GM04504 (cell line): Measurements from ENCODE around the gene ARHGAP26.

Source experiments
- DNase-seq: peaks from one replicate; pipeline ENCODE4 v3.0.0-alpha.2; 2012; ENCODE audit warnings: low read depth

Gene ARHGAP26

GRCh38 chr5:142753116-142753631, 17.0 kb upstream of the ARHGAP26 start:
- DNase-seq, result no peak

- no peak for DNase-seq
Observed at GRCh38 chr5:142754031-142754430, 16.1 kb upstream of the ARHGAP26 start.

GRCh38 chr5:142756576-142756975, 13.6 kb upstream of the ARHGAP26 start:
- DNase-seq, result no peak

- no peak for DNase-seq
Observed at GRCh38 chr5:142757564-142757963, 12.6 kb upstream of the ARHGAP26 start.

- no peak for DNase-seq
Observed at GRCh38 chr5:142758062-142758795, 11.9 kb upstream of the ARHGAP26 start.

- DNase-seq, result no peak
Observed at GRCh38 chr5:142758796-142759145, 11.4 kb upstream of the ARHGAP26 start.

- no peak for DNase-seq
Observed at GRCh38 chr5:142763701-142764100, 6.5 kb upstream of the ARHGAP26 start.

- no peak for DNase-seq
Observed at GRCh38 chr5:142767178-142767577, 3.0 kb upstream of the ARHGAP26 start.

- no peak for DNase-seq
Observed at GRCh38 chr5:142767911-142768310, 2.3 kb upstream of the ARHGAP26 start.

GRCh38 chr5:142769251-142769792, 855 bp upstream of the ARHGAP26 start:
- DNase-seq, result no peak

- no peak for DNase-seq
Observed at GRCh38 chr5:142770650-142771609, 753 bp downstream of the ARHGAP26 start.

- DNase-seq, result no peak
Observed at GRCh38 chr5:142771666-142772065, 1.5 kb downstream of the ARHGAP26 start.

GRCh38 chr5:142772446-142773293, 2.5 kb downstream of the ARHGAP26 start:
- no peak for DNase-seq

GRCh38 chr5:142777099-142777498, 6.9 kb downstream of the ARHGAP26 start:
- no peak for DNase-seq

GRCh38 chr5:142777850-142778249, 7.7 kb downstream of the ARHGAP26 start:
- no peak for DNase-seq

GRCh38 chr5:142779163-142779840, 9.1 kb downstream of the ARHGAP26 start:
- DNase-seq, result no peak

GRCh38 chr5:142780871-142781270, 10.7 kb downstream of the ARHGAP26 start:
- DNase-seq, result no peak

GRCh38 chr5:142782976-142783530, 12.9 kb downstream of the ARHGAP26 start:
- no peak for DNase-seq

GRCh38 chr5:142783601-142784341, 13.6 kb downstream of the ARHGAP26 start:
- no peak for DNase-seq

- no peak for DNase-seq
Observed at GRCh38 chr5:142784401-142784955, 14.3 kb downstream of the ARHGAP26 start.
